NCI-H2196 (cell line): ENCODE measurements around the gene OR51T1.
"Not testable (repeated sequence)": the region's sequence is repeated elsewhere in the genome, so short reads cannot be mapped to it uniquely, and the experiment has no call there.

Source experiments
- DNase-seq: peaks from one replicate; lab custom pipeline; 2025; ENCODE audit not compliant: unreplicated experiment; lab: John Stamatoyannopoulos, UW

Gene OR51T1, protein sequence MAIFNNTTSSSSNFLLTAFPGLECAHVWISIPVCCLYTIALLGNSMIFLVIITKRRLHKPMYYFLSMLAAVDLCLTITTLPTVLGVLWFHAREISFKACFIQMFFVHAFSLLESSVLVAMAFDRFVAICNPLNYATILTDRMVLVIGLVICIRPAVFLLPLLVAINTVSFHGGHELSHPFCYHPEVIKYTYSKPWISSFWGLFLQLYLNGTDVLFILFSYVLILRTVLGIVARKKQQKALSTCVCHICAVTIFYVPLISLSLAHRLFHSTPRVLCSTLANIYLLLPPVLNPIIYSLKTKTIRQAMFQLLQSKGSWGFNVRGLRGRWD

DNA sequence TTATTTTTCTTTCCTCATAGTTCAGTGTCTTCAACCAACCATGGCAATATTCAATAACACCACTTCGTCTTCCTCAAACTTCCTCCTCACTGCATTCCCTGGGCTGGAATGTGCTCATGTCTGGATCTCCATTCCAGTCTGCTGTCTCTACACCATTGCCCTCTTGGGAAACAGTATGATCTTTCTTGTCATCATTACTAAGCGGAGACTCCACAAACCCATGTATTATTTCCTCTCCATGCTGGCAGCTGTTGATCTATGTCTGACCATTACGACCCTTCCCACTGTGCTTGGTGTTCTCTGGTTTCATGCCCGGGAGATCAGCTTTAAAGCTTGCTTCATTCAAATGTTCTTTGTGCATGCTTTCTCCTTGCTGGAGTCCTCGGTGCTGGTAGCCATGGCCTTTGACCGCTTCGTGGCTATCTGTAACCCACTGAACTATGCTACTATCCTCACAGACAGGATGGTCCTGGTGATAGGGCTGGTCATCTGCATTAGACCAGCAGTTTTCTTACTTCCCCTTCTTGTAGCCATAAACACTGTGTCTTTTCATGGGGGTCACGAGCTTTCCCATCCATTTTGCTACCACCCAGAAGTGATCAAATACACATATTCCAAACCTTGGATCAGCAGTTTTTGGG is at the start of gene OR51T1:
Gene OR51T1 (plus strand): TSS at position 41 of the 641 bp plus-strand sequence. CDS start 0 bp downstream, at position 41.
- no peak for DNase-seq

DNA sequence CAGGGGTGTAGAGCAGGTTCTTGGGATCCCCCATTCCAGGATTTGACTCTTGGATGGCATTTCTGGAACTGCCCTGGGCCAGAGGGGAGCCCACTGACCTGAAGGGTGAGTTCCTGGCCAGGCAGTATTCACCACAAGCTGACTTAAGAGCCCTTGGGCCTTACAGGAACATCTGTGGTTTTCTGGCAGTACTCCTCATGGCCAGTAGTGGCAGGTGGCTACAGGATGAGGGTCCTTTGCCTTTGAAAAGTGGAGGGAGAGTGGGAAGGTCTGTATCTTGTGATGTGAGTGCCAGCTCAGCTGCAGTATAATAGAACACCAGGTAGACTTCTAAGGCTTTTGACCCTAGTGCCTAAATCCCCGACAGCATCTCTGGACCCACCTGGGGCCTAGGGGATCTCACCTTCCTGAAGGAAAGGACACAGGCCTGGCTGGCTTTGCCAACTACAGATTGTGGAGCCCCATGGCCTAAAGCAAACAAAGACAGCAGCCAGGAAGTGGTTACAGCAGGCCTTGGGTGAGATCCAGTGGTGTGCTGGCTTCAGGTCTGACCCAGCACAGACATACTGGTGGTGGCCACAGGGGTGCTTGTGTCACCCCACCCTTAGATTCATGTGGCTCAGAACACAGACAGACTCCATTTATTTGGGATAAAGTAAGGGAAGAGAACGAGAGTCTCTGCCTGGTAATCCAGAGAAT is 41.7 kb upstream of the OR51T1 start:
- peak; percentile 10 for DNase-seq

DNA sequence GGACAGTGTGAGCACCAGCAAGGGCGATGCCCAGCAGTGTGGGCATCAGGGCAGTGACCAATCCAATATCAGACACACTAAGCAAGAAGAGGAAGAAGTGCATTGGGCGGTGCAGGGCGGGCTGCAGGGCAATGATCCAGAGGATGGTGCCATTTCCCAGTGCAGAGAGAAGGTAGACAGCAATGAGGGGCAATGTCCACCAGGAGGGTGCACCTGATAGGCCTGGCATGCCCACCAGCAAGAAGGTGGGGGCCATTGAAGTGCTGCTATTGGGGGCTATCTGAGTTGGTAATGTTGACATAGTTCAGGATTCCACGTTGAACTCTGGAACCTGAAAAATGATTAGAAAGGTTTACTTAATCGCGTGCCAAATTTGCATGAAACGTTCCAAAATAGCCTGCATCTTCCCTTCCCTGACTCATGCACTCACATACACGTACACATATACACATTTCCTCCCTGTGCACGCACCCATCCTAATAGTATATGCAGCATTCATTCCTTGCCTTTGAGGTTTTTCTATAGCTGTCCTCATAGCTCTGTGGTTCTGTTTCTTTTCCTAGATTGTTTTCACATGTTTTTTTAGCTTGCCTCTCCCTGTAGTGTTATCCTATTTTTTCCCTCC is 32.7 kb upstream of the OR51T1 start, which contains the start of gene OR51S1:
Gene OR51S1 (minus strand): TSS at position 301 of the 625 bp plus-strand sequence. CDS start 0 bp downstream, at position 301.
- no peak for DNase-seq

DNA sequence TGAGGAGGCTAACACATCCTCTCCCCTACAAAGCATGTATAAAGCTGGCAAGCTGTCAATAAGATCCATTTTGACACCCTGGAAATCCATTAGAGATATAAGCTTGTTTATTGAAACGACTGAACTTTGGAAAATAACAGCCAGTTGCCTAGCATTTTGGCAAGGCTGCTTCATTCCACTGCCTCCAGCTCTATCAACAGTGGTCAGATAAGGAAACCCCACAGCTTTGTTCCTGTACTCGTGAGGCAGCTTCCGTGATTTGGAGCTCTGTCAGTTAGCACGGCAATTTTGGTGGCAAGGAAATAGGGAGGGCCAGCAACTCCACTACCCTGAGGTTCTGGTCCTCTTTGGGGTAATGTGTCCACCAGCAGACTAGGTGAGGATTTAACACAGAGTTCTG is 30.7 kb upstream of the OR51T1 start:
- DNase-seq: no peak

DNA sequence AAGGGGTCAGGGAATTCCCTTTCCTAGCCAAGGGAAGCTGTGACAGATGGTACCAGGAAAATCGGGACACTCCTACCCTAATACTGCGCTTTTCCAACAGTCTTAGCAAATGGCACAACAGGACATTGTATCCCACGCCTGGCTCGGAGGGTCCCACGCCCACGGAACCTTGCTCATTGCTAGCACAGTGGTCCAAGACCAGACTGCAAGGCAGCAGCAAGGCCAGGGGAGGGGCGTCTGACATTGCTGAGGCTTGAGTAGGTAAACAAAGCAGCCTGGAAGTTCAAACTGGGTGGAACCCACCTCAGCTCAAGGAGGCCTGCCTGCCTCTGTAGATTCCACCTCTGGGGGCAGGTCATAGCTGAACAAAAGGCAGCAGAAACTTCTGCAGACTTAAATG is 27.4 kb upstream of the OR51T1 start:
- not testable (repeated sequence) for DNase-seq

DNA sequence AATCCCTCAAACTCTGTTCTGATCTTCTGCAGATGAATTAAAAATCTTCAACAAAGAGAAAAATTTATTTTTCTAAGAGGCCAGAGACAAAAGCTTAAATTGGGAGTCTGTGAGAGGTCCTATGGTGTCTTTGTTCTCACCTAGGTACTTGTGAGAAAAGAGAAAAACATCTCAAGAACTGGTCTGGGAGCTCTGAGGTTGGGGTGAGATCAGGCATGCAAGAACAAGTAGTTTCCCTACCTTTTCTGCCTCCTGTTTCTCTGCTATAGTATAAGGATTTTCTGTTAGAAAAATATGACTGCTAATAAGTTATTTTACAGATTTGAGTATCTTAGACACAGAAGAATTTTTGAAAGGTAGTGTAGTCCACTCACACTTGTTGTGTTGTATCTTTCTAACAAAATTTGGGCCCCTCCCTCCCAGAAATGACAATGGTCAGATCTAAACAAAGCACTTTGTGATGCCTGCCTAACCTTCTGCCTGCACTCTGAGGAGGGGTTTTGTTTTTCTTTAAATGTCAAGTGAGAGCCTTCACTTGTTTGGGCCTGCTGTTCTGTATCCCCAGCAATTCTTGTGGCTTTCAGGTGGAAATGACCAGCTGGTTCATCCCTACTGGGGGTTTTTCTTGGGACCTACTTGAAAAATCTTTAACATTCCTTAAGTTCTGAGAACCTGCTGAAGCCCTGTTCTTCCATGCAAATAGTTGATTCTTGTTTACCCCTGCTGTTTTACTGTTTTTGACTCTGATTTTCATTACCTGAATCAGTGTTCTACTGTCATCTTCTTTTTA is 19.1 kb upstream of the OR51T1 start:
- no peak for DNase-seq

DNA sequence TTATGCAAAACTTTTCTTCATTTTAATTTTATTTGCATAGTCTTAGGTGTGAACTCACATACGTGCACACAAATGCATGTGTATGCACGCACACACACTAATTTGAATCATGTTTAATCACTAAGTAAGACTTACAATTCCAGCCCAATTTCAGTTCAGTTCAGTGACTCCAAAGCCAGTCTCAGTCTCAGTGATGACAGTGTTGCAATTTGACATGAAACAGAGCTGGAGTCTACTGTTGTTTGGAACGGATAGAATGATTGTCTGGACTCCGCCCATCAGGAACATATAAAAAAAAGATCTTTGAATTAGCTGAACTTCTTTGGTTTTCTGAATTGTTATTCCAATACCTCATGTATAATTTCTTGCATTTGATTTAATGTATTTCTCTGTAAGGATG is 17.8 kb upstream of the OR51T1 start:
- DNase-seq: no peak

DNA sequence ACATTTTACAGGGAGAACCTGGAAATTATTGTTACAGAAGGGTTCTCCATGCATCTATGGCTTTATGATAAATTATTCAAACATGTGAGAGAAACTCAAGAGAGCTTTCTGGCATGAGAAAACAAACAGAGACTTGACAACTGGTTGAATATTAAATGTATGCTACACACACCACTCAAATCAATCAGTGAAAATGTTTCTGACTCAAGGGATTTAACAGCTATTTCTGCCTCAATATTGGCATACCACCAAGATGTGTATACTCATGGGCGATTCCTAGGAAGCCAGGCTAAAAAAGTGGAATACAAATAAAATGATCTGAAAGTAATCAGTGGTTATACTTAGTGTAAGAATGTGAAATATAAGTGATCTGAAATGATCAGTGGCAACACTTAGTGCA is 15.8 kb upstream of the OR51T1 start:
- DNase-seq: no peak

DNA sequence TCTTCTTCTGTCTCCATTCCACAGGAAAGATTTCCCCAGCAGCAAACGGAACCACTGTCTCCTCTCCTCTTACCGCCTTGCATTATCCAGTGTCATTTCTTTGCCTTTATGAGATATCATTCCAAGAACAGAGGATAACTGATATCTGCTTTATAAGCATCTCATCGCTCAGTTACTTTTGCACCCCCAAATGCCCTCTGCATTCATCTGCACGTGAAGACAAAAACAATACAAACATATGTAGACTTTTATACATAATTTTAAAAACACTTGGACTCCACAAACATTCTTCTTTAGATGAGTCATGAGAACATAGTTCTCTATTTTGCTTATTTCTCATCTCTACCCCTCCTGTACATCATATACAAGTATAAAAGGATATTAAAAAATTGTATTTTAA is 512 bp upstream of the OR51T1 start:
- DNase-seq: no peak

DNA sequence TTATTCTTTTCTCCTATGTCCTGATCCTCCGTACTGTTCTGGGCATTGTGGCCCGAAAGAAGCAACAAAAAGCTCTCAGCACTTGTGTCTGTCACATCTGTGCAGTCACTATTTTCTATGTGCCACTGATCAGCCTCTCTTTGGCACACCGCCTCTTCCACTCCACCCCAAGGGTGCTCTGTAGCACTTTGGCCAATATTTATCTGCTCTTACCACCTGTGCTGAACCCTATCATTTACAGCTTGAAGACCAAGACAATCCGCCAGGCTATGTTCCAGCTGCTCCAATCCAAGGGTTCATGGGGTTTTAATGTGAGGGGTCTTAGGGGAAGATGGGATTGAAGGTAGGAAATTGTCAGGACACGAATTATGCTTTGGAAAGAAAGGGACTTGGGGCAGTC is 843 bp downstream of the OR51T1 start:
- DNase-seq: no peak

DNA sequence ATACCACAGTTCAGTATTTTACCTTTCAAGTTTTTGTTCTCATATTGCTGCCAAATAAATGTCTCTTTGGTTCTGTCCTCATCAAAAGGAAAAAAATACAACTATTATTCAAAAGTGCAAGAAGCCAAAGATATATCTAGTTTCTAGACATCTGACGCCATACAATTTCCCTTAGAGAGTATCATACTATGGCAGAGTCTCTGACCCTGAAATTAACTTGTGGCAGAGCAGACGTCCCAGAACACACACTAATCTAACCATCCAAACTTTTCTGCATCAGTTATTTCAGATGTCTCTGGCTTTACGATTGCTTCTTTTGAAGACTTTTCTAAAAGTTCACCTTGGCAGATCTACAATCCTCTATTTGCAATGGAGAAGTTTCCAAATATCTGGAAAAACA is 2.7 kb downstream of the OR51T1 start:
- no peak for DNase-seq

DNA sequence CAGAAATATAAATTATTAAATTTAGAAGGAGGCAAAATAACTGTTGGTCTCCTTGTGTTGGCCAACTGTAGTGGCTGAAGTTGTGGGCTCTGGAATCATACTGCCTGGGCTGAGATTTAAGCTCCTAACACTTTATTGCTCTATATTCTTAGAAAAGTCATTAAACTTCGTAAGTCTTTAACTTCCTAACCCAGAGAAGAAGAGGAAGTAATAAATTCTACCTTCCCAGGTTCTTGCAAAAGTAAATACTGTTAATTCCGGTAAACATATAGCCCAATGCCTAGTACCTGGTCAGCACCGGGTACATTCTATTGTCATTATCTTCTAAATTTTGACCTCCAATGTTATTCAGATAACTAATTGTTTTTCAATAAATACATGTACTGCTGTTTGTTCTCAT is 4.5 kb downstream of the OR51T1 start:
- no peak for DNase-seq

DNA sequence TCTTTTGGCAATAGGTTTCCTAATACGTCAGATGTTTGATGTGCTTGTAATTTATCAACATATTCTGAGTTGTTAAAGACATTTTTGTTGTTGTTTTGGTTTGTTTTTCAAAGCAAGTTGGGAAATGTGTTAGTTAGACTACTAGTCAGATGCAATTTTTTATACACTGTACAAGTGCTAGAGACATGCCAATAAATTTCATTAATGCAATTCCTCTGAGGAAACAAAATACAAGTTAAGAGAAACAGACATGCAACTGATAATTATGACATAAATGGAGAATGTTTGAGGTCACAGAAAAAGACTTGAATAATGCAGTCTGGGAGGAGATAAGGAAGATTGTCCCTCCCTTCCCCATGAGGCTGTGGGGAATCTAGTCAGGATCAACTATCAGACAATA is 5.9 kb downstream of the OR51T1 start:
- DNase-seq: no peak

DNA sequence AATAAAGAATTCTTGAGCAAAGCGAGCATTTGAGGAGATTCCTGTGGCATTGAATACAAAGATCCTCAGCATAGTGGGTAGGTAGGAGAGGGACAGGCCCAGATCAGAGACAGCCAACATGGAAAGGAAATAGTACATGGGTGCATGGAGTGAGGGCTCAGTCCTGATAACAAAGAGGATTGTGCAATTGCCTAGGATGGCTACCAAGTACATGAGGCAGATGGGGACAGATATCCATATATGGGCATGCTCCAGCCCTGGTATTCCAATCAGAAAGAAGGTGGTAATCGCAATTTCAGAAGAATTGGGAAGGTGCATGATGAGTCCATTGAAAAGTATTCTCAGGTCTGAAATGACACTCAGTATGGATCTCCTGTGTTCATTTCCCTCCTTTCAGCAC is 8.6 kb downstream of the OR51T1 start:
- no peak for DNase-seq

DNA sequence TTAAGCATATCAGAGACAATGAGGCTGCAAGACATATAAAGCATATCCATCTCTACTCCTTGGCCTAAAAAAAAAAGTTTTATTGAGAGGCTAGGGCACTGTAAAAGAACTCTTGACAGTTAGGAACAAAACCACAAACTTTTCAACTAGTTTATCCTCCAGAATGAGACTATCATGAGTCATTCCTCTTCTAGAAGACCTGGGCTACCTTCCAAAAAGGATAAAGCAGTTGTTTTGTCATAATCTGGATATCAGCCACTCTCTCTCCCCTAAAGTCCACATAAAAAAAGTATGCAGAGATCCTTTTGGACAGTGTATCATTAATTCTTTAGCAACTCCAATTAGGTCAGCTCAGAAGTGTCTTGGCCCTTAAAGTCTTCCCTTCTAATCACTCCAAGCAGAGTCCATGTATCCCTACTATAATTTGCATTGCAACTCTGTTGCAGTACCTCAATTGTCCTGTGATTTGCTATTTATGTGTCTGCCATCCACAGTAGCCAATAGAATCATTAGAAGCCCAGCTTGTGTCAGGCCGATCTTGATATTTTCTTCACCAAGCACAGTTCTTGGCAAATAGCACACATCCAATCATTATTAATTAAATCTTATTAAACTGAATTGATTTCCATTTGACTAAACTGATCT is 10.4 kb downstream of the OR51T1 start:
- DNase-seq: peak; percentile 21

DNA sequence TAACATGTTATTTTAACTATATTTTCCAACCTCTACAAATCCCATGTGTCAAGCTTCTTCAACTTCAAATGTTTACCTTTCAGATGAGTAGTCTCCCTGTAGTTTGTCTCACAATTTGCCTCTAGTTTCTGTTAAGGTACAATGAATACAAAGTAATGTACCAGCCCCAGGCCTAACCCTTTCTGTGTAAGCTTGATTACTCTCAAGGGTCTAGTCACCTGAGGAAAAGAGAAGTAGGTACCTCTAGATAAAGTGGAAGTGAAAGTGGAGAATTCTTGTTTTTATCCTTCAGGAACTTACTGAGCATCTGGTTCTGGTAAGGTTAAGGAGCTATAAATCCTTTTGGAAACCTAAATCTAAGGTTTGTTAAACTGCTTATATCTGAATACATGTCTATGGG is 21.8 kb downstream of the OR51T1 start, which contains the start of gene OR51A7:
Gene OR51A7 (plus strand): TSS at position 300 of the 400 bp plus-strand sequence. CDS start 3,587 bp downstream, outside the sequence.
- no peak for DNase-seq

DNA sequence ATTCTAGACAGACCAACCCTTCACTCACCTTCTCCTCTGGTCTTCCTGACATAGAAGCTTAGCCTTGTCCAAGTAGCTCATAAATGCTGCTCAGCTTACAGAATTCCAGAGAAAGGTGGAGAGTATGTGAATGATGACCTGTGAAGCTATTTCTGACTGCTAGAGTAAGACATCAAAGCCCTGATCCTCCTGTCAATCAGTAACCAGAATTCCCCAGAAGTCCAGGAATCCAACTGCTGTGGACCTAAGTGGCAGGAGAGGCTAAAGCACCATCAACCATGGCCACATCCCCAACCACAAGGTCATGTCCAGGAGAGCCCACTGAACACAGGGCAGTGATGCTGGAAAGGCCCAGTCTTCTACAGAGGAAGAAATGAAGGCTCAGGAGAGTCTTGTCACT is 34.9 kb downstream of the OR51T1 start:
- no peak for DNase-seq

DNA sequence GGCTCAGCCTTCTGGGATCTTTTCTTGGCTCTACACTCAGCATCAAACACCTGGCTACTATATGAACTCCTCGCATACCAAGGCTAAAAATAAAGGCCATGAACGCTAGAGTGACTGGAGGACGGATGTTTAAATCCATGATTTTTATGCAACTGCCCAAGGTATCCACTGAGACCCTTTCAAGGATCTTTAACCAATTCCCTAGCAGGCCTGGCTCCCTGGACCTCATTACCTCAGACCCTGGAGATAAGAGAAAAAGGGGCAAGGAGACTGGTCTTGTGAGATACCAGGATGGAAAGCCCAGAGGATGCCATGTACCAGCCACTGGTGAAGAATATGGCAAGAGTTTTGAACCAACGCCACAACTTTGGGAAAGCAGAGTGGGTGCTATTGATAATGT is 37.5 kb downstream of the OR51T1 start, which contains the start of gene OR51G2:
Gene OR51G2 (minus strand): TSS at position 101 of the 400 bp plus-strand sequence. CDS start 3,687 bp downstream, outside the sequence.
- no peak for DNase-seq

DNA sequence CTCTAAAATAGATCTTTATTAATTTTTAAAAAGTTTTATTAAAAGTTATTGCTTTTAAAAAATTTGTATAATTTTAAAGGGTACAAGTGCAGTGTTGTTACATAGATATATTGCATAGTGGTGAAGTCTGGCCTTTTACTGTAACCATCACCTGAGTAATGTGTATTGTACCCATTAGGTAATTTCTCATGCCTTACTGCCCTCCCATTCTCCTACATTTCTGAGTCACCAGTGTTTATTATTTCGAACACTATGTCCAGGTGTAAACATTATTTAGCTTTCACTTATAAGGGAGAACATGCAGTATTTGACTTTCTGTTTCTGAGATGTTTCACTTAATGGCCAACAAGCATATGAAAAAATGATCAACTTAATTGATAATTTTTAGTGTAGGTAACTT is 40.1 kb downstream of the OR51T1 start:
- DNase-seq: no peak

DNA sequence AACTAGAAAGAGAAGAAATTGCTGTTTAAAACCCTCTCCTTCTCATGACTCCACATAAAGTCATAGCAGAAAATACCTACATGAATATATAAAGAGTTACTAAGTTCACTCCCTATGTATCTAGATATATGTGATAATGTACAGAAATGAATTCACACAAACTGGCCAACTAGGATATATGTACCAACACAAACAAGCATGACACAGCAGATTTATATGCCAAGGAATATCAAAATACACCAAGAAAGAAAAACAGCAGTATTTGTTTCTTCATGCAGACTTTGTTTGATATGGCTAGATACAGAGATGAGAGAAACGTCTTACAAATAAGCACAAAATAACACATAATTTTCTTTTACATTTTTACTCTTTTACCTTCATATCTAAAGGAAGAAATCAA is 40.6 kb downstream of the OR51T1 start:
- DNase-seq: no peak
